Measurements from ENCODE around the gene TRIP10. TPM values are rescaled to one million over a fixed set of nuclear protein-coding genes. Genes with fewer than 3 reads are reported as not detected.

The TRIP10 gene
- total and polyA plus RNA-seq, 2 of the 13 experiments (the other 11 are each of a cell fraction or from before 2014, with no cell fraction given), result 32.5 to 33.2 TPM

DNA sequence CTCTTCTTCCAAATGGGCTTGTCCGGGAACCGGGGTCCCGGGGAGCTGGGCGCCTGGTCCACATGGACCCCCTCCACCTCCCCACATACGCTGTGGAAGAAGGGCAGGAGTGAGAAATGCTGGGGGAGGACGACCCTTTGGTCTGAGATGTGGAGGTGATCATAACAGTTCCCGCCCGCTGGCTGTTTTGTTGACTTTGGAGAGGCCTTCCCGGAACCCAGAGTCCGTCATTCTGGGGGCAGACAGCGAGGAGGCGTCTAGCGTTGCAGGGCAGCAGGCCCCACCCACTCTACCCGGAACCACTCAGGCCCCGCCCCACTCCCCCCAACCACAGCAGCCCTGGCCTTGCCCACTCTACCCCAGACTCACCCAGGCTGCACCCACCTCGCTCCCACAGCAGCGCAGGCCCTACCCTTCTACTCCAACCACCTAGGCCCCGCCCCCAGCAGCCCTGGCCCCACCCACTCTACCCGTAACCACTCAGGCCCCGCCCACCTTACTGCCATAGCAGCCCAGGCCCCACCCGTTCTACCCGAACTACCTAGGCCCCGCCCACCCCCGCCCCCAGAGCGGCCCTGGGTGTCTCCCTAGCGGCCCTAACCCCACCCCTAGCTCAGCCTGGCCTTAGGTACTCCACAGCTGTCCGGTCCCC, 9.2 kb upstream of the TRIP10 start (continued):
- TF ChIP-seq, protein P1, sequence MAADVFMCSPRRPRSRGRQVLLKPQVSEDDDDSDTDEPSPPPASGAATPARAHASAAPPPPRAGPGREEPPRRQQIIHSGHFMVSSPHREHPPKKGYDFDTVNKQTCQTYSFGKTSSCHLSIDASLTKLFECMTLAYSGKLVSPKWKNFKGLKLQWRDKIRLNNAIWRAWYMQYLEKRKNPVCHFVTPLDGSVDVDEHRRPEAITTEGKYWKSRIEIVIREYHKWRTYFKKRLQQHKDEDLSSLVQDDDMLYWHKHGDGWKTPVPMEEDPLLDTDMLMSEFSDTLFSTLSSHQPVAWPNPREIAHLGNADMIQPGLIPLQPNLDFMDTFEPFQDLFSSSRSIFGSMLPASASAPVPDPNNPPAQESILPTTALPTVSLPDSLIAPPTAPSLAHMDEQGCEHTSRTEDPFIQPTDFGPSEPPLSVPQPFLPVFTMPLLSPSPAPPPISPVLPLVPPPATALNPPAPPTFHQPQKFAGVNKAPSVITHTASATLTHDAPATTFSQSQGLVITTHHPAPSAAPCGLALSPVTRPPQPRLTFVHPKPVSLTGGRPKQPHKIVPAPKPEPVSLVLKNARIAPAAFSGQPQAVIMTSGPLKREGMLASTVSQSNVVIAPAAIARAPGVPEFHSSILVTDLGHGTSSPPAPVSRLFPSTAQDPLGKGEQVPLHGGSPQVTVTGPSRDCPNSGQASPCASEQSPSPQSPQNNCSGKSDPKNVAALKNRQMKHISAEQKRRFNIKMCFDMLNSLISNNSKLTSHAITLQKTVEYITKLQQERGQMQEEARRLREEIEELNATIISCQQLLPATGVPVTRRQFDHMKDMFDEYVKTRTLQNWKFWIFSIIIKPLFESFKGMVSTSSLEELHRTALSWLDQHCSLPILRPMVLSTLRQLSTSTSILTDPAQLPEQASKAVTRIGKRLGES (CRISPR knock-in tag; IDR thresholded peaks at IDR 0.05; ENCODE audit: borderline replicate concordance), result no peak
- TF ChIP-seq RBM22 (optimal IDR thresholded peaks at IDR 0.05; ENCODE audit: low read length) (no peak), KMT2B (CRISPR knock-in tag; IDR thresholded peaks at IDR 0.05) (peak; percentile 74; the same call in 1 of the 2 replicates), ZNF619 (CRISPR knock-in tag; IDR thresholded peaks at IDR 0.05) (no peak), ZNF556 (CRISPR knock-in tag; IDR thresholded peaks at IDR 0.05; ENCODE audit: borderline replicate concordance) (no peak), PHF20 (CRISPR knock-in tag; IDR thresholded peaks at IDR 0.05) (no peak), ZNF75D (CRISPR knock-in tag; IDR thresholded peaks at IDR 0.05; ENCODE audit: borderline replicate concordance) (no peak), SOX6 (IDR thresholded peaks at IDR 0.05) (no peak), SOX6 (CRISPR knock-in tag; IDR thresholded peaks at IDR 0.05) (peak; percentile 77), ZNF343 (CRISPR knock-in tag; IDR thresholded peaks at IDR 0.05) (no peak), POLR2G (IDR thresholded peaks at IDR 0.05; ENCODE audit: low read depth, low read length) (peak; percentile 71), GATA4 (IDR thresholded peaks at IDR 0.05; ENCODE audit: borderline replicate concordance, low read depth) (peak; percentile 63; the same call in 1 of the 2 replicates), HDAC1 (CRISPR knock-in tag; IDR thresholded peaks at IDR 0.05) (peak; percentile 35; the same call in 1 of the 2 replicates), EP300 (IDR thresholded peaks at IDR 0.05; ENCODE audit: low read depth in 2 of 2, low read length in 2 of 2) (peak in 1 of 2 experiments; percentile 73; a peak in 2 of 4 replicates), EP300 (CRISPR knock-in tag; IDR thresholded peaks at IDR 0.05; ENCODE audit: borderline replicate concordance) (peak; percentile 76), ZBTB8A (CRISPR knock-in tag; IDR thresholded peaks at IDR 0.05; ENCODE audit: borderline replicate concordance, low read depth) (no peak), ZNF816 (CRISPR knock-in tag; IDR thresholded peaks at IDR 0.05; ENCODE audit: borderline replicate concordance) (peak; percentile 73; the same call in 1 of the 2 replicates)
- TF ChIP-seq, protein P2, sequence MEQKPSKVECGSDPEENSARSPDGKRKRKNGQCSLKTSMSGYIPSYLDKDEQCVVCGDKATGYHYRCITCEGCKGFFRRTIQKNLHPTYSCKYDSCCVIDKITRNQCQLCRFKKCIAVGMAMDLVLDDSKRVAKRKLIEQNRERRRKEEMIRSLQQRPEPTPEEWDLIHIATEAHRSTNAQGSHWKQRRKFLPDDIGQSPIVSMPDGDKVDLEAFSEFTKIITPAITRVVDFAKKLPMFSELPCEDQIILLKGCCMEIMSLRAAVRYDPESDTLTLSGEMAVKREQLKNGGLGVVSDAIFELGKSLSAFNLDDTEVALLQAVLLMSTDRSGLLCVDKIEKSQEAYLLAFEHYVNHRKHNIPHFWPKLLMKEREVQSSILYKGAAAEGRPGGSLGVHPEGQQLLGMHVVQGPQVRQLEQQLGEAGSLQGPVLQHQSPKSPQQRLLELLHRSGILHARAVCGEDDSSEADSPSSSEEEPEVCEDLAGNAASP (CRISPR knock-in tag; IDR thresholded peaks at IDR 0.05; ENCODE audit: borderline replicate concordance), result peak; percentile 89
- TF ChIP-seq, protein P3, sequence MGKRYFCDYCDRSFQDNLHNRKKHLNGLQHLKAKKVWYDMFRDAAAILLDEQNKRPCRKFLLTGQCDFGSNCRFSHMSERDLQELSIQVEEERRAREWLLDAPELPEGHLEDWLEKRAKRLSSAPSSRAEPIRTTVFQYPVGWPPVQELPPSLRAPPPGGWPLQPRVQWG (CRISPR knock-in tag; IDR thresholded peaks at IDR 0.05; ENCODE audit: borderline replicate concordance, low read depth), result no peak
- TF ChIP-seq, protein P4, sequence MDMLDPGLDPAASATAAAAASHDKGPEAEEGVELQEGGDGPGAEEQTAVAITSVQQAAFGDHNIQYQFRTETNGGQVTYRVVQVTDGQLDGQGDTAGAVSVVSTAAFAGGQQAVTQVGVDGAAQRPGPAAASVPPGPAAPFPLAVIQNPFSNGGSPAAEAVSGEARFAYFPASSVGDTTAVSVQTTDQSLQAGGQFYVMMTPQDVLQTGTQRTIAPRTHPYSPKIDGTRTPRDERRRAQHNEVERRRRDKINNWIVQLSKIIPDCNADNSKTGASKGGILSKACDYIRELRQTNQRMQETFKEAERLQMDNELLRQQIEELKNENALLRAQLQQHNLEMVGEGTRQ (IDR thresholded peaks at IDR 0.05; ENCODE audit: low read depth, low read length), result no peak
- TF ChIP-seq, protein P4 (CRISPR knock-in tag; IDR thresholded peaks at IDR 0.05; ENCODE audit: borderline replicate concordance), result no peak
- TF ChIP-seq, protein P5, sequence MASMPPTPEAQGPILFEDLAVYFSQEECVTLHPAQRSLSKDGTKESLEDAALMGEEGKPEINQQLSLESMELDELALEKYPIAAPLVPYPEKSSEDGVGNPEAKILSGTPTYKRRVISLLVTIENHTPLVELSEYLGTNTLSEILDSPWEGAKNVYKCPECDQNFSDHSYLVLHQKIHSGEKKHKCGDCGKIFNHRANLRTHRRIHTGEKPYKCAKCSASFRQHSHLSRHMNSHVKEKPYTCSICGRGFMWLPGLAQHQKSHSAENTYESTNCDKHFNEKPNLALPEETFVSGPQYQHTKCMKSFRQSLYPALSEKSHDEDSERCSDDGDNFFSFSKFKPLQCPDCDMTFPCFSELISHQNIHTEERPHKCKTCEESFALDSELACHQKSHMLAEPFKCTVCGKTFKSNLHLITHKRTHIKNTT (CRISPR knock-in tag; IDR thresholded peaks at IDR 0.05), result no peak

Measured in HepG2 (cell line).